Gastroesophageal sphincter (tissue), 3 donors: ENCODE data around the gene HVCN1.

Experiments used
- CTCF ChIP-seq, 4 experiments: fragments of 200-600 bp in 2 of 4; fragments of 450-650 bp in 2 of 4; sonication (generic) in 1 of 4; IDR thresholded peaks; one replicate each; pipeline ENCODE4 v1.5.1; 2017 to 2019; ENCODE audit warnings: antibody characterized with exemption in 4 of 4, mild to moderate bottlenecking in 2 of 4, moderate library complexity in 2 of 4
- POLR2AphosphoS5 ChIP-seq: sonication (generic); formaldehyde crosslinking; IDR thresholded peaks from one replicate; pipeline ENCODE4 v1.6.1; 2017; ENCODE audit warnings: antibody characterized with exemption

- TF ChIP-seq CTCF (IDR thresholded peaks at IDR 0.05) (no peak), POLR2AphosphoS5 (no peak)
Observed at GRCh38 chr12:110641521-110641920, 47.4 kb downstream of the HVCN1 start.
